ENCODE measurements around the gene XXYLT1.

DNA sequence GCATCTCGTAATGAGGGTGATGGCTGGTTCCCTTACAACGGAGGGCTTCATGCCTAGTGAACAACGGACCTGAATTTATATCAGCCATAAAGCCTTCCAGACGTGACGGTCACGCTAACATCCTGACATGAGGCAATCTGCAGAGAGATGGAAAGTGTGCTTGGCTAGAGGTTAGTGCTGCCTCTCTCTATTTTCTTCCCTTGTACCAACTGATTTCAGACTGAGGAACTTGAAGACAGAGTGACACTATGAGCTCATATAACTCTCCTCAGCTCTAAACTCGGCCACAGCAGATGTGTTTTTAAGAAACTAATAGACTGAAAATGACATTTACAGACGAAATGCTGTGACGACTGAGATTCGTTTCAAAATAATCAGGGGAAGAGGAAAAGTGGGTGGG, 122.4 kb downstream of the XXYLT1 start:
- TF ChIP-seq, protein P1, sequence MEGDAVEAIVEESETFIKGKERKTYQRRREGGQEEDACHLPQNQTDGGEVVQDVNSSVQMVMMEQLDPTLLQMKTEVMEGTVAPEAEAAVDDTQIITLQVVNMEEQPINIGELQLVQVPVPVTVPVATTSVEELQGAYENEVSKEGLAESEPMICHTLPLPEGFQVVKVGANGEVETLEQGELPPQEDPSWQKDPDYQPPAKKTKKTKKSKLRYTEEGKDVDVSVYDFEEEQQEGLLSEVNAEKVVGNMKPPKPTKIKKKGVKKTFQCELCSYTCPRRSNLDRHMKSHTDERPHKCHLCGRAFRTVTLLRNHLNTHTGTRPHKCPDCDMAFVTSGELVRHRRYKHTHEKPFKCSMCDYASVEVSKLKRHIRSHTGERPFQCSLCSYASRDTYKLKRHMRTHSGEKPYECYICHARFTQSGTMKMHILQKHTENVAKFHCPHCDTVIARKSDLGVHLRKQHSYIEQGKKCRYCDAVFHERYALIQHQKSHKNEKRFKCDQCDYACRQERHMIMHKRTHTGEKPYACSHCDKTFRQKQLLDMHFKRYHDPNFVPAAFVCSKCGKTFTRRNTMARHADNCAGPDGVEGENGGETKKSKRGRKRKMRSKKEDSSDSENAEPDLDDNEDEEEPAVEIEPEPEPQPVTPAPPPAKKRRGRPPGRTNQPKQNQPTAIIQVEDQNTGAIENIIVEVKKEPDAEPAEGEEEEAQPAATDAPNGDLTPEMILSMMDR (IDR thresholded peaks at IDR 0.05) = no peak
- no peak for TF ChIP-seq POLR2A (IDR thresholded peaks at IDR 0.05)
